MG63 (cell line): ENCODE results near the gene PDZD2. TPM values are rescaled to one million over a fixed set of nuclear protein-coding genes. Genes with fewer than 3 reads are reported as not detected.

Experiments
- DNase-seq: peaks from one replicate; pipeline ENCODE4 v3.0.0-alpha.2; 2020
- H3K27me3 ChIP-seq: fragments of 250-450 bp; sonication (Bioruptor Pico); 2 replicates; pipeline ENCODE4 v1.5.1; 2020; ENCODE audit warnings: mild to moderate bottlenecking, moderate library complexity
- H3K36me3 ChIP-seq: fragments of 250-450 bp; sonication (Bioruptor Pico); 2 replicates; pipeline ENCODE4 v1.5.1; 2020; ENCODE audit warnings: mild to moderate bottlenecking, moderate library complexity
- H3K4me3 ChIP-seq: fragments of 250-450 bp; sonication (Bioruptor Pico); 2 replicates; pipeline ENCODE4 v1.5.1; 2020; ENCODE audit warnings: mild to moderate bottlenecking, moderate library complexity
- H3K9me3 ChIP-seq: fragments of 250-450 bp; sonication (Bioruptor Pico); 2 replicates; pipeline ENCODE4 v1.5.1; 2020; ENCODE audit warnings: mild to moderate bottlenecking, moderate library complexity
- total RNA-seq: library from RNA; depleted of rRNA; stranded (reverse); fragments of >200 nt; shearing (Covaris generic); gene quantifications from 2 replicates; pipeline ENCODE4 v1.2.3, GENCODE V29; 2014; ENCODE audit warnings: low replicate concordance

PDZD2 gene
- total RNA-seq, 1 experiment from 2014 or later = 0.13 TPM

DNA sequence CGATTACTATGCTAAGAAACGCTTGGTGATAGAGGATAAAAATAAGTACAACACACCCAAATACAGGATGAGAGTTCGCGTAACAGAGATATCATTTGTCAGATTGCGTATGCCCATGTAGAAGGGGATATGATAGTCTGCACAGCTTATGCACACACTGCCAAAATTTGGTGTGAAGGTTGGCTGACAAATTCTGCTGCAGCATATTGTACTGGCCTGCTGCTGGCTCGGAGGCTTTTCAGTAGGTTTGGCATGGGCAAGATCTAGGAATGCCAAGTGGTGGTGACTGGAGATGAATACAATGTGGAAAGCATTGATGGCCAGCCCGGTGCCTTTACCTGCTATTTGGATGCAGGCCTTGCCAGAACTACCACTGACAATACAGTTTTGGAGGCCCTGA, 208.4 kb downstream of the PDZD2 start:
- no peak overlapping the region for H3K4me3 ChIP-seq
- no peak for DNase-seq
- H3K27me3 ChIP-seq = no peaks in the 10 kb centered on the region
- no peaks in the 10 kb centered on the region for H3K9me3 ChIP-seq
- H3K36me3 ChIP-seq = no peaks in the 10 kb centered on the region

DNA sequence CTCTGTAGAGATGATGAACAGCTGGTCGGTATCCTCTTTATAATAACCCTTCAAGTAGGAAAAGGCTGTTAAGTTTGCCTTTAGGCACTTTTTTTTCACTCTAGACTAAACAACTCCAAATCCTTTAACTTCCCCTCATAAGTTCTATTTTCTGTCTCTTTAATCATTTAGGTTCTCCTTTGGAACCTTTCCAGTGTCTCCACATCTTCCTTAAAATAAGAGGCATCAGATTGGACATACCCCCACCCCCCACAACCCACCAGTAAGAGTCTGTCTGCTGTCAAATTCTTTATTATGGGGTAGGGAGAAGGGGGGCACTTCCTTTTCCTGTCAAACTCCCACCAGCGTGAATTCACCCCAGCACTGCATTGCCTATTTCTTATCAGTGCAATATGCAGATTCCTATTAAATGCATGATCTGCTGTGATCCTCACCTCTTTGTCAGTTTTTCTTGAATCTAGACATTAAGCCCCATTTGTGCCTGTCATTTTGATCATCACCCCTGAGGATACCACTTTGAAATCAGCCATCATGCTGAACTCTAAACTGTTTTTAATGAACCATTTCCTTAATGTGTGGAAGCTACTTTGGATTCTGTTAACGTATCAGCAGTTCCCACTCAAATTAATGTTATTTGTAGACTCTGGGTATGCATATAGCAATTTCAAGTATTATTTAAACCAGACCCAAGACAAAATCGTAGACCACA, 212.2 kb downstream of the PDZD2 start:
- Histone ChIP-seq H3K27me3 (no peaks in the 10 kb centered on the region), H3K36me3 (no peaks in the 10 kb centered on the region), H3K9me3 (no peaks in the 10 kb centered on the region), H3K4me3 (no peak overlapping the region)
- no peak for DNase-seq

DNA sequence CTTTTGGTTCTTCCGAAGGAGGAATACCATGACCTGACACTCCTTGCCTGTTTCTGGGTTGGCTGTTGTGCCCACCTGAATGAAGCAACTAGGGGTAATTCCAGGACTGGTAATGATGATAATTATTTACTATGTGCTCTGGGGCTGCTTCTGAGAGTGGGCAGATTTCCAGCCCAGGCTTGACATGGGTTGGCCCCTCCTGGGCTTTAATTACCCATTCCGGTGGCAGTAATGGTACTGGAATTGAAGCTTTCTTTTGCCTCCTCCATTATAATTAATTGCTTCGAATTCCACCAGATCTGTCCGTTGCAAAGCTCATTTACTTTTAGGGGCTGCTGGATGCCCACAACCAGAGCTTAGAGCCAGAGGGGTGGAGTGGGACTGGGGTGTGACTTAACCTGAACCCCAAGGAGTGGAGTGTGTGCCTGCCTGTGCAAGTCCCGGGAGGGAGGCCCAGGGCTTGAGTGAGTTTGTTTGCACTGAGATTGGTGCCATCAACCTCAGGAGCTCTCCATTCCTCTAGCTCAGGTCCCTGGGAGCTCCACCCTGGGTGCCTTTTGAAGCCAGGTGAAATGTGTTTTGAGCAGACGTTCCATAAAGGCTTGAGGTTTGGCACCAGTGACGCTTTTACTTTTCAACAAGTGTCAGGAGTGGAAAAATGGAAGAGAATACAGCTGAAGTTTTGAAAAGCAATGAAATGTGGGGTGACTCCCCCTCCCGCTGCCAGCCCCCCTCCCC, 214.6 kb downstream of the PDZD2 start:
- no peak overlapping the region for H3K4me3 ChIP-seq
- H3K36me3 ChIP-seq = no peaks in the 10 kb centered on the region
- H3K27me3 ChIP-seq = no peaks in the 10 kb centered on the region
- H3K9me3 ChIP-seq = peaks cover 3% of the 10 kb centered on the region; the same call in 1 of the 2 replicates
- no peak for DNase-seq

DNA sequence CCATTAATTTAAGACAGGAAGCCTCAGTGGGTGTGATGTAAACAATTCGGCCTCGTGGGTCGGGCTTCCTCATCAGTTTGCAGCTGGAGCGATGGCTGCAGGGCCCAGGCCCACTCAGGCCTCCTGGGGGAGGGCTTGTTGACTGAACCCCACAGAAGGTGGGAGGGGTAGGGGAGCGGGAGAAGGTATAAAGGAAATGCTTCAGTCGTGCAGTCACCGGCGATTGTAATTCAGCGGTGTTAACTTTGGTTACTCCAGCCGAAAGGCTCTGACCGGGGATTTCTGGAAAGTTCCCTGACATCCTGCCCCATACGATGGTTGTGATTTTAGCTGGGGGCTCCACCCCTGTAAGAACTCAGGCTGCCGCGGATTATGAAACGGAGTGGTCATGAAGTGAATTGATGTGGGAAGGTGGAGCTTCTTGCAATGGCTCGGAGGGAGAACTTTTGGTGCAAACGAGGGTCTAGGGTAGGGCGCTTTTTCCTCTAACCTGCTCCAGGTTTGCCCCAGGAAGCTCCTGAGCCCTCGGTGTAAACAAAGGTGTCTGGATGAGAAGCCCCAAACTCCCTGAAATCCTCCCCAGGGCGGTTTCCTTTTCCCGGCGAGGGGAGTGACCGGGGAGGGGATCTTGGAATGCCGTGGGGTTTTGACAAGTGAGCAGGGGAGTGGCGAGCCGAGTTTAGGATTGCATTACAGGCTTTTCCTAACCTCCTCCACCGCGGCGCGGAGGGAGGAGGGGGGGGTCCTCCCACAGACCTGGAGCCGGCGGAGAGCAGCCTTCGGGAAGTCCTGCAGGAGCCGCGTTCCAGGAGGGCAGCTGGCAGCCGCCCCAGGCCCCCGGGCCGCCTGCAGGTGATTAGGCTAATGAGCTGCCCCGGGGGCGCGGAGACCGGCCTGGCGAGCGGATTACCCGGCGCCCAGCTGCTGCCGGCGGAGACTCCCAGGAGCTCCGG, 215.5 kb downstream of the PDZD2 start:
- Histone ChIP-seq H3K4me3 (peak overlapping the region; percentile 60), H3K9me3 (peaks cover 11% of the 10 kb centered on the region), H3K27me3 (no peaks in the 10 kb centered on the region), H3K36me3 (no peaks in the 10 kb centered on the region)
- peak; percentile 56 for DNase-seq

DNA sequence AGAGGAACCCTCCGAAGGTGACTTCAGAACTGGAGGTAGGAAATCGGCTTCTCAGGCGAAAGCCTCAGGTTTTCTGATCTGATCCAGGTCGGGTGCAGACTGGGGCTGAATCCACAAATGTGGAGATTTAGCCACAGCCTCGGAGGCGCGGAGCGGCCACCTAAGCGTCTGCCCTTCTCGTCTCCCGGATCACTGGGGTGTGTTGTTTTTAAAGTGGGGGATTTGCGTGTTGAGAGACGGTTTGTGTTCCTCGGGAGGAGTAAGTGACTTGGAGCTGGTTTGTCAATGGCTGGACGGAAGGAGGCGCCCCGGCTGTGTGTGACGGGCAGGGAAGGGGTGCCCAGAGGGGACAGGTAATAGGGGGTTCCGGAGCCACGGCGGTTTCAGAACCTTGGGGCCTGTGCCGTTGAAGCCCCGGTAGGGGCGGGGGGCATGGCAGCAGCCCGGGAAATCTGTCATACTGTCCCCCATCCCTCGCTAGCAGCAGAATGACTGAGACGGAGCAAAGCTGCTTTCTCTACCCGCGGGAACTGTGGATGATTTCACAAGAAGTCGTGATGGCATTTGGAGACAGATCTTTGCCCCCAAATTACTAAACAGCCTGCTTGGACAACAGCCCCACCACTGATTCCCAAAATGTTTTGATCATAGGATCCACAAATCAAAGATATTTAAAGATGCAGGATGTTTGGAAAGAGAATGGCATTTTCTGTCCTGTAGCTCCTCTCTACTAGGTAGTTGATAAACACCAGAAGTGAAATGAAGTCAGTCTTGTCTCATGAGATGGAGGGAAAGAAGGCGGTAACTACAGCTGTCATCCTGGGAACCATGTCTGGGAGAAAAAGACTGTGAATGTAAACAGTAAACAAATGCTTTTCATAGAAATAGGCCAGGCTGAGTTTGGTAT, 216.5 kb downstream of the PDZD2 start:
- Histone ChIP-seq H3K9me3 (peaks cover 18% of the 10 kb centered on the region), H3K36me3 (no peaks in the 10 kb centered on the region), H3K27me3 (no peaks in the 10 kb centered on the region), H3K4me3 (peak overlapping the region; percentile 60)
- DNase-seq = peak; percentile 13

DNA sequence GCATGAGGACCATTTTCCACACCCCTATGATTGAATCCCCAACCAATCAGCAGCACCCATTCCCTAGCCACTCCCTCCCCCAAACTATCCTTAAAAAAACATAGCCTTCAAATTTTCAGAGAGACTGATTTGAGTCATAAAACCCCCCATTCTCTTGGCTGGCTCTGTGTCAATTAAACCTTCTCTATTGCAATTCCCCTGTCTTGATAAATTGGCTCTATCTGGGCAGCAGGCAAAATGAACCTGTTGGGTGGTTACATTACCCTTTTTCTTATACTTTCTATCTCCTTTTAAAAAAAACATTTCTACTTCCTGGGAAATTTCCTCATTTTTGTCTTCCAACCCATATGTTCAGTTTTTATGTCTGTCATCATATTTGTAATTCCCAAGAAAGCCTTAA, 220.2 kb downstream of the PDZD2 start:
- Histone ChIP-seq H3K4me3 (no peak overlapping the region), H3K36me3 (no peaks in the 10 kb centered on the region), H3K9me3 (peaks cover 22% of the 10 kb centered on the region), H3K27me3 (no peaks in the 10 kb centered on the region)
- DNase-seq = no peak

DNA sequence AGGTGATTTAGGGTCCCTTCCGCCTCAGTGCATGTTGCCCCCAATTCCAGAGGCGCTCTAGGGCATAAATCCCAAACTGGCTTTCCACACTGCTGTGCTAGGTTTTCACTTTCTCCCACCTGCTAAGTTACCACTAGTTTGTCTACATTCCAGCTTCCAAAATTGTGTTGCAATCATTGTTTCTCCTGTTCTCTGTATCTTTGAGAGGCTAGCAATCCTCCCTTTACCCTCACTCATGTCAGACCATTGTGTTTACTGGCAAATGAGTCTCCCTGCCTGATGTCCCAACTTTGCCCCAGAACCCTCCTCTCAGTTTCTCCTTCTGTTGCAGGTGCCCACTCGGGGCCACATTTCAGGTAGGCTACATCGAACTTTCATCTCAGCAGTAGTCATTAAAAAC, 221.3 kb downstream of the PDZD2 start:
- H3K27me3 ChIP-seq = no peaks in the 10 kb centered on the region
- no peak overlapping the region for H3K4me3 ChIP-seq
- DNase-seq = no peak
- H3K36me3 ChIP-seq = no peaks in the 10 kb centered on the region
- peaks cover 22% of the 10 kb centered on the region for H3K9me3 ChIP-seq

DNA sequence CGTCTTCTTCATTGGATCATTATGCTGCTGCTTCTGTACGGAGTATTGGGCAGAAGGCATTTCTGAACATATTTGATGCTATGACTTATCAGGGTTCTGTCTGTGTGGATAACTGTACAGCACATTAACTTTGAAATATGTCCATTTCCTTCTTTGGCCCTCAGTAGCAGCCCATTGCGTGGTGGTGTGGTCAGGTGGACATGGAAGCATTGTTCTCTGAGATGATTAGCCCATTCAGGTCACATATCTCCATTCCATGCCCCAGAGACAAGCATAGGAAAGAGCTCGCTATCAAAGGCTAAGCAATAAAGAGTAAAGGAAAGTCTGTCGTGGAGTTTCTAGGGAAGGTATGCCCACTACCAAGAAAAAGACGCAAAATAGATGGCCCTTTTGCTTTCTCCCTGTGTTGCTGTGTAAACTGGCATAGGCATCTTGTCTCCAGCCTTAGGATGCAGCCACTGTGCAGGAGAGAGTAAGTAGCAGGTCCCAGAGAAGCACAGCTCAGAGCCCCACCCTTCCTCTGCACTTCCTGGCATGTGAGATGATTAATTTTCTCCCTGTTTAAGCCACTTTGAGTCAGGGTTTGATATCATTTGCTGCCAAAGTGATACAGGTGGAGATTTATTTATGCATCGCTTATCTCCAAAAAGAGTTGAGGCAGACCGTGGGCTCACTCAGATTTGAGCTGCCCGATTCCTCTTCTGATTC, 221.9 kb downstream of the PDZD2 start:
- H3K27me3 ChIP-seq = no peaks in the 10 kb centered on the region
- H3K4me3 ChIP-seq = no peak overlapping the region
- no peak for DNase-seq
- H3K36me3 ChIP-seq = no peaks in the 10 kb centered on the region
- H3K9me3 ChIP-seq = peaks cover 22% of the 10 kb centered on the region

DNA sequence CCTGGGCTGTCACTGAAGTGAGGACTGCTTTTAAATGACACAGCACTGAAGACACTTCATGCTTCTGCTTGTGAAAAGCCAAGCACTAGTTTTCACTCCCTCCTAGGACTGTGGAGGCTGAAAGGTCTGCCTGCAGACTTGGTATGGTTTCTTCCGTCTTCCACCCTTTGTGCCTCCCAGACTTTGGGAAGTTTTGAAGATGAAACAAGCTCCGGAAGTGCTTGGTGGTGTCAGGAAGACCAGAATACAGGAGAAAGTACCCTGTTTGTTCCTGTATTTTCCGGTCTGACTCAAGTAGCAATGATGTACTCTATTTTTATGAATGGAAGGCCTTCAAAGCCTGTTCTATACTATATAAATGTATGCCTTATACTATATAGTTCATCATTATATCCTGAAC, 222.7 kb downstream of the PDZD2 start:
- DNase-seq = no peak
- H3K36me3 ChIP-seq = no peaks in the 10 kb centered on the region
- H3K4me3 ChIP-seq = no peak overlapping the region
- H3K27me3 ChIP-seq = no peaks in the 10 kb centered on the region
- H3K9me3 ChIP-seq = peaks cover 22% of the 10 kb centered on the region

DNA sequence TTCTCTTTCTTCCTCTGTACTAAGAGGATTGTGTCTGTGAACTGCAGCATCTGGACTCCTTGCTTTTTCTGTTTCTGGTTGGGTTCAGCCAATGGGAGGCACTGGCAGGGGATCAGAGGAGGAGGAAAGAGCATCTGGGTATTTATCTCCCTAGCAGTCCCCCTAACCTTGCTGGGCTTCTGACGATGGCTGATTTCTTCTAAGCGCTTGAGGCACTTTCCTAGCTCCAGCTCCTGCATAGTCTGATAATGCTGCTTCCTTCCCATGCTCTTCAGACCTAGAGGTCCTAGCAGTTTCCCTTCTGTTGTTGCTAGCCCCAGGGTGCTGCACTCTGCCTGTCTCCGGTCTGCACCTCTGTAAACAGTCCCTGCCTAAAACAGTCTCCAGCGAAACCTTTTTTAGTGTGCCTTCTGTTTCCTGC, 225.1 kb downstream of the PDZD2 start:
- Histone ChIP-seq H3K27me3 (no peaks in the 10 kb centered on the region), H3K9me3 (peaks cover 15% of the 10 kb centered on the region), H3K4me3 (no peak overlapping the region), H3K36me3 (no peaks in the 10 kb centered on the region)
- DNase-seq = no peak

DNA sequence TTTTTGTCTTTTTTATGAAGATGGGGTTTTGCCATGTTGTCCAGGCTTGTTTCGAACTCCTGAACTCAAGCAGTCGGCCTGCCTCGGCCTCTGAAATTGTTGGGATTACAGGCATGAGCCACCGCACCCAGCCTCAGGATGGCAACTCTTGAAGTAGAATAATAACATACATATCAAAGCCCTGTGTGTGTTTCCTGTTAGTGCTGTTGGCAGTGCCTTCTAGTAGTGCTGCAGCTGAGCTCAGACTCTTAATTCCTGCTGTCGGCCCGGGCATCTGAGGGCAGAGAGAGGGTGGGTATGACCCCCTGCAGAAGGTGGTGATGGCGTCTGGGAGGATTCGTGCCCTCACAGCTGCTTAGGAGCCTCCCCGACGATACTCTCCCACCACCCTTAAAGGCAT, 227.2 kb downstream of the PDZD2 start:
- H3K9me3 ChIP-seq = peaks cover 2% of the 10 kb centered on the region; the same call in 1 of the 2 replicates
- no peaks in the 10 kb centered on the region for H3K36me3 ChIP-seq
- no peak for DNase-seq
- H3K27me3 ChIP-seq = no peaks in the 10 kb centered on the region
- H3K4me3 ChIP-seq = no peak overlapping the region

DNA sequence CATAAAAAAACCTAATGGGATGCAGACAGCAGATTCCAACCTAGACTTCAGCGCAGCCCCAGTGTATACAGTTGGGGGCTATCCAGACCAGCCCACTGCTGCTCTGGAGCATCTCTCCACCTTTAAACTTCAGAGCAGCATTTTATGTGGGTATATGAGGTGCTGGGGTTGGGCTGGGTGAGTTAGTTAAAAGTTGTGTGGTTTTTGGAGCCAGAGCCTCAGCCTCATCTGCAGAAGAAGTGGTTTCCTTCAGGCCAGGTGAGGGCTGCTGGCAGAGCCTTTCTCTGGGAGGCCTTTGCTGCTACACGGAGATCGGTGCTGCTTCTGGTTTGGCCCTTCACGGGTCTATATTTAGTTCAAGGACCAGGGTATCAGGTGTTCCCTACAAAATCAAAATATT, 228.3 kb downstream of the PDZD2 start:
- no peak for DNase-seq
- Histone ChIP-seq H3K36me3 (no peaks in the 10 kb centered on the region), H3K27me3 (no peaks in the 10 kb centered on the region), H3K9me3 (no peaks in the 10 kb centered on the region), H3K4me3 (no peak overlapping the region)

DNA sequence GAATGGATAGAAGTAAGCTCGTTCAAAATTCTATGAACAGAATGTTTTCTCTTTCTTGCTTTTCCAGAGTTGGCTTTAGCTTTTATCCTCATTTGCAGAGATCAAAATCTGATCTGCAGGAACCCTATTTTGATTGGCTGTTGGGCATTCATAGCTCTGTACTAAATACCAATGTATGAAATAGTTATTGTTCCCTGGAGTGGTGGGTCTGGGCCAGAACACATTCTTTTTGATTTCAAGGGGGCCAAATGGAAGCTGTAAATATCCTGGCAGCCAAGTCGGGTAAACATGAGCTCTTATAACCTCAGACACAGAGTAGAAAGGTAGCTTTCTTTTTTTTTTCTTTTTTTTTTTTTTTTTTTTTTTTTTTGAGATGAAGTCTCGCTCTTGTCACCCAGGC, 241.5 kb downstream of the PDZD2 start:
- no peaks in the 10 kb centered on the region for H3K36me3 ChIP-seq
- H3K4me3 ChIP-seq = no peak overlapping the region
- DNase-seq = no peak
- H3K27me3 ChIP-seq = no peaks in the 10 kb centered on the region
- H3K9me3 ChIP-seq = no peaks in the 10 kb centered on the region

DNA sequence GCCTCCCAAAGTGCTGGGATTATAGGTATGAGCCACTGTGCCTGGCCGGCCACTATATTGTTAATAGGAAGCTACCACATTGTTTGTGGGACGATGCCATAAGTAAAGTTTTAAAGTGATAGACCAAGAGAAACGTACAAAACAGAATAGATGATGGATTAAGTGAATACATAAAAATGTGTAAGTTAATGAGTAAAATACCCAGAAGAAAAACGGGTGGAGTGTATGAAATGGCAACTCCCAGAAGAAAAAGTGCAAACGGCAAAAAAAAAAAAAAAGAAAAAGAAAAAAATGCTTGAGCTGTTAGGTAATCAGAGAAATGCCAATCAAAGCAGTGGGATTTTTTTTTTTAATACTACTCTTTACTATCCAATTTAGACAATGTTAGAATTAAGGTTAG, 246.0 kb downstream of the PDZD2 start:
- DNase-seq = no peak
- no peaks in the 10 kb centered on the region for H3K27me3 ChIP-seq
- no peaks in the 10 kb centered on the region for H3K36me3 ChIP-seq
- H3K9me3 ChIP-seq = no peaks in the 10 kb centered on the region
- no peak overlapping the region for H3K4me3 ChIP-seq

DNA sequence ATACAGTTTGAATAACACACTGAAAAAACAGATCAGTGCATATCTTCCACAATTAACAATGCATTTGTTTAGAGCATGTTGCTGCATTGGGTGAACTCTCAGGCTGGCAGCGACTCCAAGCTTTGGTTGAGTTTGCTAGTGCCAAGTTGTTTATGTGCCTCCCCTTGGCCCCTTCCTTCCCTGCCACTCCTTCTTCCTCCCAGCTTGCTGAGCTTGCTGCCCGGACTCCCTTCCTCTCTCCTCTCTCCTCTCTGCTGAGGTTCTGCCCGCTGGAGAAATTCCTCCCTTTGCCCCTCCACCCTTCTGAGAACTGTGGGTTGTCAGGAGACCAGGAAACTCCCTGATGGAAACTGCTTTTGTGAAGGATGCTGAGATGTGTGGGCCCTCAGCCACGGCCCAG, 247.3 kb downstream of the PDZD2 start:
- Histone ChIP-seq H3K9me3 (no peaks in the 10 kb centered on the region), H3K27me3 (no peaks in the 10 kb centered on the region), H3K4me3 (no peak overlapping the region), H3K36me3 (no peaks in the 10 kb centered on the region)
- peak; percentile 28 for DNase-seq

DNA sequence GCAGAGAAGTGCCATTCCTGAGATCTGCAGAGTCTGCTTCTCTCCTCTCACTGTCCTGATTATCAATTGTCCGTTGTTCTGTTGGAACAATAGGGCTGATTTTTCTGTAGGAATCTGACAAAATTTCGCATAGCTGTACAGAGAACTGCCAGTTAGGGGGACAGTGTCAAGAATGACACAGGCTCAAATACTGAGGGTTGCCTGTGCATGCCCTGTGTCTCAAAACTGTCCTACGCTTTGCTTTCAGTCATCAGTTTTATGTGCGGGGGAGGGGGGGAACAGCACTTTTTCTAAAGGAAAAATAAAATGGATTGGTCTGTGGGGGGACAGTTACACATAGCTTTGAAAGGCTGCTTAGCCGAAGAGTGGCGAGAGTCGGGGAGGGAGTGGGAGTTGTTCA, 248.6 kb downstream of the PDZD2 start:
- no peak for DNase-seq
- no peaks in the 10 kb centered on the region for H3K27me3 ChIP-seq
- H3K36me3 ChIP-seq = no peaks in the 10 kb centered on the region
- H3K4me3 ChIP-seq = no peak overlapping the region
- H3K9me3 ChIP-seq = no peaks in the 10 kb centered on the region
